HUDEP-2 (cell line): ENCODE data around the gene C16orf74.

ENCODE experiments used
- DNase-seq, 76 experiments: peaks; one replicate each; lab custom pipeline; 2025; ENCODE audit not compliant: unreplicated experiment in 76 of 76; lab: John Stamatoyannopoulos, UW

The C16orf74 gene

GRCh38 chr16:85751698-85752501 lies 1.0 kb upstream of the C16orf74 start:
- DNase-seq, result no peak

GRCh38 chr16:85750146-85750826 lies 610 bp downstream of the C16orf74 start:
- DNase-seq, result no peak

- DNase-seq, result no peak
Observed at GRCh38 chr16:85749771-85750145, 1.1 kb downstream of the C16orf74 start.

GRCh38 chr16:85746460-85747215 lies 4.3 kb downstream of the C16orf74 start:
- DNase-seq, result no peak

GRCh38 chr16:85738923-85739715 lies 11.8 kb downstream of the C16orf74 start:
- no peak for DNase-seq

- DNase-seq, result no peak
Observed at GRCh38 chr16:85736921-85737320, 14.0 kb downstream of the C16orf74 start.

GRCh38 chr16:85735946-85736345 lies 14.9 kb downstream of the C16orf74 start:
- DNase-seq, result no peak

- no peak for DNase-seq
Observed at GRCh38 chr16:85735225-85735635, 15.7 kb downstream of the C16orf74 start.

GRCh38 chr16:85734311-85735017 lies 16.4 kb downstream of the C16orf74 start:
- no peak for DNase-seq

GRCh38 chr16:85733839-85734170 lies 17.1 kb downstream of the C16orf74 start:
- no peak for DNase-seq

- DNase-seq, result no peak
Observed at GRCh38 chr16:85733155-85733838, 17.6 kb downstream of the C16orf74 start.

- no peak for DNase-seq
Observed at GRCh38 chr16:85731179-85731578, 19.7 kb downstream of the C16orf74 start.

GRCh38 chr16:85730186-85730465 lies 20.8 kb downstream of the C16orf74 start:
- no peak for DNase-seq

GRCh38 chr16:85729452-85730185 lies 21.3 kb downstream of the C16orf74 start:
- no peak for DNase-seq

- DNase-seq, result no peak
Observed at GRCh38 chr16:85728879-85729278, 22.0 kb downstream of the C16orf74 start.

- DNase-seq, result no peak
Observed at GRCh38 chr16:85724936-85725335, 26.0 kb downstream of the C16orf74 start.

GRCh38 chr16:85724126-85724879 lies 26.6 kb downstream of the C16orf74 start:
- DNase-seq, result no peak

- no peak for DNase-seq
Observed at GRCh38 chr16:85722128-85722893, 28.6 kb downstream of the C16orf74 start.
